Measurements from ENCODE around the gene CRISP3. TPM values are rescaled to one million over a fixed set of nuclear protein-coding genes. Genes with fewer than 3 reads are reported as not detected.

Gene CRISP3
- total RNA-seq, 1 experiment from 2014 or later: not detected

DNA sequence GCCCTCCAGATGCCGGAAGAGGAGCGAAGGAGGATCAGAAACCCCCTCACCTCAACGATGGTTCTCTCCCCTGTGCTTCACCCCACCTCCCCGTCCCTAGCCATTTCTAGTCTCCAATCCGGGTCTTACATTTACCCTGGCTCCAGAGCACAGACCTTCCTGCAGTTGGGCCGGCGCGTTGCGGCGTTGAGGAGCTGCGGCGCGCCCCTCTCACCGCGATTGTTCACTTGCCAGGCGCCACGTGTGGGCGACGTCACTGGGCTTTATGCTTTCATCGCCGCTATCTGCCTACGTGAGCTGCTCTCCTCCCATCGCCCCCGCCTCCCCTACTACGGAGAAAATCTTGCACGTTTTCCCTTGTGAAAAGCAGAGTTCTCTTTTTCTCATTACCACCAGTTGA, 30.8 kb downstream of the CRISP3 start, which contains the start of gene CRISP2:
Gene CRISP2 (minus strand): TSS at position 198 of the 400 bp plus-strand sequence. CDS start 4,347 bp downstream, outside the sequence.
- Mint-ChIP-seq H3K27ac (no peak within 1 kb of the TSS; the same call in 1 of the 2 replicates), H3K4me3 (peak within 1 kb of the TSS; percentile 30), H3K4me1 (peaks cover 3% of the 10 kb centered on the region; the same call in 1 of the 2 replicates), H3K27me3 (ENCODE audit: low read depth) (peaks cover 12% of the 10 kb centered on the region), H3K9me3 (peaks cover 27% of the 10 kb centered on the region), H3K36me3 (peaks cover 8% of the 10 kb centered on the region)
- ChIA-PET POLR2A (no interaction called here), CTCF (no interaction called here)
- ATAC-seq (peak; percentile 66), DNase-seq (ENCODE audit: low spot score) (peak; percentile 13)
- TF ChIP-seq TEAD1 (CRISPR knock-in tag; IDR thresholded peaks at IDR 0.05) (no peak), GTF2I (CRISPR knock-in tag; conservative IDR thresholded peaks at IDR 0.05) (no peak), TCF7 (CRISPR knock-in tag; IDR thresholded peaks at IDR 0.05; ENCODE audit: low read depth) (no peak)
- TF ChIP-seq, protein P1, sequence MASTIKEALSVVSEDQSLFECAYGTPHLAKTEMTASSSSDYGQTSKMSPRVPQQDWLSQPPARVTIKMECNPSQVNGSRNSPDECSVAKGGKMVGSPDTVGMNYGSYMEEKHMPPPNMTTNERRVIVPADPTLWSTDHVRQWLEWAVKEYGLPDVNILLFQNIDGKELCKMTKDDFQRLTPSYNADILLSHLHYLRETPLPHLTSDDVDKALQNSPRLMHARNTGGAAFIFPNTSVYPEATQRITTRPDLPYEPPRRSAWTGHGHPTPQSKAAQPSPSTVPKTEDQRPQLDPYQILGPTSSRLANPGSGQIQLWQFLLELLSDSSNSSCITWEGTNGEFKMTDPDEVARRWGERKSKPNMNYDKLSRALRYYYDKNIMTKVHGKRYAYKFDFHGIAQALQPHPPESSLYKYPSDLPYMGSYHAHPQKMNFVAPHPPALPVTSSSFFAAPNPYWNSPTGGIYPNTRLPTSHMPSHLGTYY (CRISPR knock-in tag; IDR thresholded peaks at IDR 0.05): no peak
- TF ChIP-seq, protein P2, sequence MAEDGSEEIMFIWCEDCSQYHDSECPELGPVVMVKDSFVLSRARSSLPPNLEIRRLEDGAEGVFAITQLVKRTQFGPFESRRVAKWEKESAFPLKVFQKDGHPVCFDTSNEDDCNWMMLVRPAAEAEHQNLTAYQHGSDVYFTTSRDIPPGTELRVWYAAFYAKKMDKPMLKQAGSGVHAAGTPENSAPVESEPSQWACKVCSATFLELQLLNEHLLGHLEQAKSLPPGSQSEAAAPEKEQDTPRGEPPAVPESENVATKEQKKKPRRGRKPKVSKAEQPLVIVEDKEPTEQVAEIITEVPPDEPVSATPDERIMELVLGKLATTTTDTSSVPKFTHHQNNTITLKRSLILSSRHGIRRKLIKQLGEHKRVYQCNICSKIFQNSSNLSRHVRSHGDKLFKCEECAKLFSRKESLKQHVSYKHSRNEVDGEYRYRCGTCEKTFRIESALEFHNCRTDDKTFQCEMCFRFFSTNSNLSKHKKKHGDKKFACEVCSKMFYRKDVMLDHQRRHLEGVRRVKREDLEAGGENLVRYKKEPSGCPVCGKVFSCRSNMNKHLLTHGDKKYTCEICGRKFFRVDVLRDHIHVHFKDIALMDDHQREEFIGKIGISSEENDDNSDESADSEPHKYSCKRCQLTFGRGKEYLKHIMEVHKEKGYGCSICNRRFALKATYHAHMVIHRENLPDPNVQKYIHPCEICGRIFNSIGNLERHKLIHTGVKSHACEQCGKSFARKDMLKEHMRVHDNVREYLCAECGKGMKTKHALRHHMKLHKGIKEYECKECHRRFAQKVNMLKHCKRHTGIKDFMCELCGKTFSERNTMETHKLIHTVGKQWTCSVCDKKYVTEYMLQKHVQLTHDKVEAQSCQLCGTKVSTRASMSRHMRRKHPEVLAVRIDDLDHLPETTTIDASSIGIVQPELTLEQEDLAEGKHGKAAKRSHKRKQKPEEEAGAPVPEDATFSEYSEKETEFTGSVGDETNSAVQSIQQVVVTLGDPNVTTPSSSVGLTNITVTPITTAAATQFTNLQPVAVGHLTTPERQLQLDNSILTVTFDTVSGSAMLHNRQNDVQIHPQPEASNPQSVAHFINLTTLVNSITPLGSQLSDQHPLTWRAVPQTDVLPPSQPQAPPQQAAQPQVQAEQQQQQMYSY (CRISPR knock-in tag; IDR thresholded peaks at IDR 0.05): peak; percentile 86

DNA sequence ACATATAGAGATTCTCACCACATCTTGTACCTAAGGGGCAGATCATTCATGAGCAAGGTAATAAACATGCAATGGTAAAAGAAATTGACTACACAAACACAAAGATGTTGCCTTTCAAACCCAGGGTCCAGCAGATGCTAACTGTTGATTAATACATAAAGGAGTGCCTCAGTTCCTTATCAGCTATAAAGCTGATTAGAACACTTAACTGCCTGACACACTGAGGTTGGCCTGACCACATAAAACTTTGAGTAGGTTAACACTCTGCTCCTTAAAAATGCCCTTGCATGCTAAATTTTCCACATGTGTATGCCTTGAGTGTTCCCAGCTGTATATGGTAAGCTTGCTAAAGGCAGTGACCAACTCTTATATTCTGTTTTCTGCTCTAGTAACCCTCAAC, 45.7 kb downstream of the CRISP3 start:
- DNase-seq (ENCODE audit: low spot score): no peak
- no peak for ATAC-seq
- no peak overlapping the region for H3K27ac Mint-ChIP-seq
- POLR2A ChIA-PET: no interaction called here
- H3K4me1 Mint-ChIP-seq: 0 out of 2 replicates have a peak, but pooled peaks cover 3% of the 10 kb centered on the region
- H3K4me3 Mint-ChIP-seq: no peak overlapping the region
- H3K27me3 Mint-ChIP-seq (ENCODE audit: low read depth): no peaks in the 10 kb centered on the region
- TF ChIP-seq NR2C2 (CRISPR knock-in tag; IDR thresholded peaks at IDR 0.05) (no peak), NR1H2 (CRISPR knock-in tag; IDR thresholded peaks at IDR 0.05) (no peak), SMAD3 (CRISPR knock-in tag; IDR thresholded peaks at IDR 0.05; ENCODE audit: borderline replicate concordance) (no peak), PRRX2 (CRISPR knock-in tag; IDR thresholded peaks at IDR 0.05) (no peak), SMAD4 (CRISPR knock-in tag; IDR thresholded peaks at IDR 0.05) (no peak), FOXP1 (CRISPR knock-in tag; IDR thresholded peaks at IDR 0.05; ENCODE audit: borderline replicate concordance) (no peak), ZNF138 (CRISPR knock-in tag; conservative IDR thresholded peaks at IDR 0.05) (no peak), NFE2L1 (CRISPR knock-in tag; IDR thresholded peaks at IDR 0.05) (no peak)
- TF ChIP-seq, protein P3, sequence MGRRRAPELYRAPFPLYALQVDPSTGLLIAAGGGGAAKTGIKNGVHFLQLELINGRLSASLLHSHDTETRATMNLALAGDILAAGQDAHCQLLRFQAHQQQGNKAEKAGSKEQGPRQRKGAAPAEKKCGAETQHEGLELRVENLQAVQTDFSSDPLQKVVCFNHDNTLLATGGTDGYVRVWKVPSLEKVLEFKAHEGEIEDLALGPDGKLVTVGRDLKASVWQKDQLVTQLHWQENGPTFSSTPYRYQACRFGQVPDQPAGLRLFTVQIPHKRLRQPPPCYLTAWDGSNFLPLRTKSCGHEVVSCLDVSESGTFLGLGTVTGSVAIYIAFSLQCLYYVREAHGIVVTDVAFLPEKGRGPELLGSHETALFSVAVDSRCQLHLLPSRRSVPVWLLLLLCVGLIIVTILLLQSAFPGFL (CRISPR knock-in tag; IDR thresholded peaks at IDR 0.05; ENCODE audit: borderline replicate concordance): no peak
- TF ChIP-seq, protein P4, sequence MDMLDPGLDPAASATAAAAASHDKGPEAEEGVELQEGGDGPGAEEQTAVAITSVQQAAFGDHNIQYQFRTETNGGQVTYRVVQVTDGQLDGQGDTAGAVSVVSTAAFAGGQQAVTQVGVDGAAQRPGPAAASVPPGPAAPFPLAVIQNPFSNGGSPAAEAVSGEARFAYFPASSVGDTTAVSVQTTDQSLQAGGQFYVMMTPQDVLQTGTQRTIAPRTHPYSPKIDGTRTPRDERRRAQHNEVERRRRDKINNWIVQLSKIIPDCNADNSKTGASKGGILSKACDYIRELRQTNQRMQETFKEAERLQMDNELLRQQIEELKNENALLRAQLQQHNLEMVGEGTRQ (CRISPR knock-in tag; IDR thresholded peaks at IDR 0.05): no peak
- TF ChIP-seq, protein P5, sequence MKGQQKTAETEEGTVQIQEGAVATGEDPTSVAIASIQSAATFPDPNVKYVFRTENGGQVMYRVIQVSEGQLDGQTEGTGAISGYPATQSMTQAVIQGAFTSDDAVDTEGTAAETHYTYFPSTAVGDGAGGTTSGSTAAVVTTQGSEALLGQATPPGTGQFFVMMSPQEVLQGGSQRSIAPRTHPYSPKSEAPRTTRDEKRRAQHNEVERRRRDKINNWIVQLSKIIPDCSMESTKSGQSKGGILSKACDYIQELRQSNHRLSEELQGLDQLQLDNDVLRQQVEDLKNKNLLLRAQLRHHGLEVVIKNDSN (CRISPR knock-in tag; IDR thresholded peaks at IDR 0.05): no peak
- TF ChIP-seq, protein P6, sequence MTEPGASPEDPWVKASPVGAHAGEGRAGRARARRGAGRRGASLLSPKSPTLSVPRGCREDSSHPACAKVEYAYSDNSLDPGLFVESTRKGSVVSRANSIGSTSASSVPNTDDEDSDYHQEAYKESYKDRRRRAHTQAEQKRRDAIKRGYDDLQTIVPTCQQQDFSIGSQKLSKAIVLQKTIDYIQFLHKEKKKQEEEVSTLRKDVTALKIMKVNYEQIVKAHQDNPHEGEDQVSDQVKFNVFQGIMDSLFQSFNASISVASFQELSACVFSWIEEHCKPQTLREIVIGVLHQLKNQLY (CRISPR knock-in tag; IDR thresholded peaks at IDR 0.05): no peak
- CTCF ChIA-PET: no interaction called here
- peaks cover 4% of the 10 kb centered on the region; the same call in 1 of the 2 replicates for H3K36me3 Mint-ChIP-seq
- peaks cover 16% of the 10 kb centered on the region for H3K9me3 Mint-ChIP-seq
